ENCODE results near the gene SORL1.

- TF ChIP-seq POLR2AphosphoS5 (IDR thresholded peaks at IDR 0.05; ENCODE audit: low read depth, low read length): no peak
- TF ChIP-seq MAX (IDR thresholded peaks at IDR 0.05): no peak
- no peak for TF ChIP-seq RNF2 (IDR thresholded peaks at IDR 0.05; ENCODE audit: borderline replicate concordance, low read depth, low read length, missing control alignments, poor library complexity, severe bottlenecking)
- TF ChIP-seq CTCF (IDR thresholded peaks at IDR 0.05; ENCODE audit: control extremely low read depth in 1 of 3, insufficient read depth in 1 of 3, low read depth in 1 of 3, low read length in 3 of 3): no peak
These were observed 95.5 kb downstream of the SORL1 start for GRCh38 chr11:121547574-121547973.

Measured in H1 (cell line).